ENCODE data around the gene GTF3A.
A peak's percentile ranks its signal among the peaks of the same experiment; 100 is the strongest.

GTF3A gene

DNA sequence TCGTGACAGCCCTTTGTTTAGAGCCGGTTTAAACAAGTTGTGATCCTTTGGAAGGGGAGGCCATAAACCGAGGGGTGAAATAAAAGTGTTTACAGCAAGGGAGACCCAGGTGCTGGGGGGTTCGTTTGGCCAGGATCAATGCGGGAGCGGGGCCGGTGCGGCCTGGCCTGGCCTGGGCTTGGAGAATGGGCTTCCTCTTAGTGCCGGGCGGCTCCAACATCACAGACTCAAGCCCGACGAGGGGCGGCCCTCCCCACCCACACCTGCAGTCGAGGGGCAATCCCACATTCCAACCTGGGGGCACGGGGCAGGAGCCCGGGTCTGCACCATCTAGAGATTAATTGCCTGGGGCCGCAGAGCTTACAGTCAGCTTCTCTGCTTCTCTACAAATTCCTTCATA is 42.8 kb upstream of the GTF3A start:
- Mint-ChIP-seq H3K4me3 (peak overlapping the region; percentile 32), H3K9me3 (no peaks in the 10 kb centered on the region), H3K27ac (peak overlapping the region; percentile 42), H3K36me3 (ENCODE audit: low read depth) (no peaks in the 10 kb centered on the region), H3K4me1 (peaks cover 58% of the 10 kb centered on the region), H3K27me3 (ENCODE audit: low read depth, poor library complexity) (peaks cover 6% of the 10 kb centered on the region)
- TF ChIP-seq, protein P1, sequence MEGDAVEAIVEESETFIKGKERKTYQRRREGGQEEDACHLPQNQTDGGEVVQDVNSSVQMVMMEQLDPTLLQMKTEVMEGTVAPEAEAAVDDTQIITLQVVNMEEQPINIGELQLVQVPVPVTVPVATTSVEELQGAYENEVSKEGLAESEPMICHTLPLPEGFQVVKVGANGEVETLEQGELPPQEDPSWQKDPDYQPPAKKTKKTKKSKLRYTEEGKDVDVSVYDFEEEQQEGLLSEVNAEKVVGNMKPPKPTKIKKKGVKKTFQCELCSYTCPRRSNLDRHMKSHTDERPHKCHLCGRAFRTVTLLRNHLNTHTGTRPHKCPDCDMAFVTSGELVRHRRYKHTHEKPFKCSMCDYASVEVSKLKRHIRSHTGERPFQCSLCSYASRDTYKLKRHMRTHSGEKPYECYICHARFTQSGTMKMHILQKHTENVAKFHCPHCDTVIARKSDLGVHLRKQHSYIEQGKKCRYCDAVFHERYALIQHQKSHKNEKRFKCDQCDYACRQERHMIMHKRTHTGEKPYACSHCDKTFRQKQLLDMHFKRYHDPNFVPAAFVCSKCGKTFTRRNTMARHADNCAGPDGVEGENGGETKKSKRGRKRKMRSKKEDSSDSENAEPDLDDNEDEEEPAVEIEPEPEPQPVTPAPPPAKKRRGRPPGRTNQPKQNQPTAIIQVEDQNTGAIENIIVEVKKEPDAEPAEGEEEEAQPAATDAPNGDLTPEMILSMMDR (IDR thresholded peaks at IDR 0.05), result no peak
- peak; percentile 20 for DNase-seq

DNA sequence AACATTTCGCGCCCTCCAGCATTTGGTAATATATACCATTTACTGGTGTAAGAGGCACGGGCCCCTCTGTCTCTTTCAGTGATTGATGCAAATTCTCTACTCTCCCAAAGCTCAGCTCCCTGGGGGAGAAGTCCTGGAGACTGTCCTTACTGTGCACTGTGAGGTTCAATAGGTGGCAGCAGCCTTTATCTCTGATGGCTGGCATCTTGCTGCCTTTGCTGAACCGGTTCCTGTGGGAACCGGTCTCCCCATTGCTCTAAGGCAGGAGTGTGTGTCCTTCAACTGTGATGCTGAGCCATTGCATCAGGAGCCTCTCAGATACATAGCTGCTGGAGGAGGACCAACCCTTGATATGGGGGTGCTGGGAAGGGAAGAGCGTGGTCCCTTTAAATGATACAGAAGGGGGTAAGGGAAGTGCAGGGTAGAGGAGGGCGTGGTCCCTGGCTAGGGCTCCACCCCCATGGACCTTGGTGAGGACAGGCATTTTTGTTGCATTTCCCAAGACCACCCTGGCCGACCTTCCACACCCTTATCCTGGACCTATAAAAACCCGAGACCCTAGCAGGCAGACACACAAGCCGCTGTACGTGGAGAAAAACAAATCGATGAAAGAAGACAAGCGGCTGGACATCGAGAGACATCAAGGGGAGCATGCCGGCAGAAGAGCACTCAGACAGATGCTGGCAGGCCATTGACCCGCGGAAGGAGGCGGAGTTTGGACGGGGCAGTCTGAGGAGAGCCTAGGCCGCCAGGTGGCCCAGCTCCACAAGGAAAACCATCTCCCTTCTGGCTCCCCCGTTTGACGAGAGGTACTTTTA is 41.1 kb upstream of the GTF3A start:
- Mint-ChIP-seq H3K36me3 (ENCODE audit: low read depth) (no peaks in the 10 kb centered on the region), H3K4me1 (peaks cover 72% of the 10 kb centered on the region), H3K4me3 (no peak overlapping the region), H3K9me3 (no peaks in the 10 kb centered on the region), H3K27me3 (ENCODE audit: low read depth, poor library complexity) (peaks cover 6% of the 10 kb centered on the region), H3K27ac (peak overlapping the region; percentile 24)
- TF ChIP-seq, protein P1 (IDR thresholded peaks at IDR 0.05), result no peak
- no peak for DNase-seq

DNA sequence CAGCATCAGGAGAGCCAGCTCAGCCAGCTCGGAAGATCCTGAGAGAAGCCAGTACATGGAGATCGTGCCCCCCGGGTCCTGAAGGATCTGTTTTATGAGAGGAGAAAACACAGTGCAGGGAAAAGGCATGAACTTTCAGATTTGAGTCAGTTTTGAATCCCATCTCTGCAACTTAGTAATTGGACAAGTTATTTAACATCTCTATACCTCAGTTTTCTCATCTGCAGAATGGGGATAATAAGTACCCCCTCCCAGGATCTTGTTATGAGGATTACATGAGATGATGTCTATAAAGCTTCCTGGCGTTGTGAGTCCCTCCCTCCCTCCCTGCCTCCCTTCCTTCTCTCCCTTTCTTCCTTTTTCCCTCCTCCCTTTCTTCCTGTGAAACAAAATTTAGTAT is 40.1 kb upstream of the GTF3A start:
- peaks cover 6% of the 10 kb centered on the region for H3K27me3 Mint-ChIP-seq (ENCODE audit: low read depth, poor library complexity)
- DNase-seq, result no peak
- TF ChIP-seq, protein P1 (IDR thresholded peaks at IDR 0.05), result no peak
- no peak overlapping the region for H3K27ac Mint-ChIP-seq
- H3K36me3 Mint-ChIP-seq (ENCODE audit: low read depth), result no peaks in the 10 kb centered on the region
- H3K9me3 Mint-ChIP-seq, result no peaks in the 10 kb centered on the region
- H3K4me1 Mint-ChIP-seq, result peaks cover 80% of the 10 kb centered on the region
- no peak overlapping the region for H3K4me3 Mint-ChIP-seq

DNA sequence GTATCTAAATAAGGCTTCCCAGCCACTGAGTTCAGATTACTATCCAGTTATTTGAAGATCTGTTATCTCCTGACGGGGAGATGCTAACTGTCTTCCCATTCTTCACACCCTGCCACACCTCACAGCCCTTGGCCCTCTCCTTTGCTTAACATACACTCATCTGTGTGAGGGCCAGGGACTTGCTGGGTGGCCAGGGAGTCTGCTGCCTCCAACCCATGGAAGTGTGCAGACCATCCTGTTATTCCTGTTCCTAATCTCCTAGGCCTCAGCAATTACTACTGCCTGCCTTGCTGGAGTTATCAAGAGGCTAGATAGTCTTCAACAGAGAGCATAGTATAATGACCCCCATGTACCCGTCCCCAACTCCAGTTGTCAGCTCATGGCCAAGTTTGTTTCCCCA is 36.2 kb upstream of the GTF3A start:
- H3K36me3 Mint-ChIP-seq (ENCODE audit: low read depth), result no peaks in the 10 kb centered on the region
- H3K4me3 Mint-ChIP-seq, result no peak overlapping the region
- DNase-seq, result no peak
- H3K9me3 Mint-ChIP-seq, result no peaks in the 10 kb centered on the region
- TF ChIP-seq, protein P1 (IDR thresholded peaks at IDR 0.05), result no peak
- peaks cover 55% of the 10 kb centered on the region for H3K4me1 Mint-ChIP-seq
- peaks cover 8% of the 10 kb centered on the region for H3K27me3 Mint-ChIP-seq (ENCODE audit: low read depth, poor library complexity)
- H3K27ac Mint-ChIP-seq, result peak overlapping the region; percentile 36

DNA sequence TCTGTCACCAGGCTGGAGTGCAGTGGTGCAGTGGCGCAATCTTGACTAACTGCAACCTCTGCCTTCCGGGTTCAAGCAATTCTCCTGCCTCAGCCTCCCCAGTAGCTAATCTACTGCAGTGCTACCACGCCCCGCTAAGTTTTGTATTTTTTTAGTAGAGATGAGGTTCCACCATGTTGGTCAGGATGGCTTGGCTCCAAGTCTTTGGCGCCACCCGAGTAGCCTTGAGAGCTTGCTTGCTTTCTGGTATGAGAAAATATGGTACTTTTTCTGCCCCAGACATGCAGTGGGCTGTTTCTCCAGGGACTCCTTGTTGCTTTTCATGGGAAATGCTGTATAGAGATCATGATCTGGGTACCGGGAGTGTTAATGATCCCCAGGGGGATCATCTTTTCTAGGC is 34.5 kb upstream of the GTF3A start:
- DNase-seq, result no peak
- TF ChIP-seq, protein P1 (IDR thresholded peaks at IDR 0.05), result no peak
- Mint-ChIP-seq H3K27me3 (ENCODE audit: low read depth, poor library complexity) (peaks cover 6% of the 10 kb centered on the region), H3K4me3 (no peak overlapping the region), H3K36me3 (ENCODE audit: low read depth) (no peaks in the 10 kb centered on the region), H3K27ac (peak overlapping the region; percentile 51), H3K9me3 (no peaks in the 10 kb centered on the region), H3K4me1 (peaks cover 56% of the 10 kb centered on the region)

DNA sequence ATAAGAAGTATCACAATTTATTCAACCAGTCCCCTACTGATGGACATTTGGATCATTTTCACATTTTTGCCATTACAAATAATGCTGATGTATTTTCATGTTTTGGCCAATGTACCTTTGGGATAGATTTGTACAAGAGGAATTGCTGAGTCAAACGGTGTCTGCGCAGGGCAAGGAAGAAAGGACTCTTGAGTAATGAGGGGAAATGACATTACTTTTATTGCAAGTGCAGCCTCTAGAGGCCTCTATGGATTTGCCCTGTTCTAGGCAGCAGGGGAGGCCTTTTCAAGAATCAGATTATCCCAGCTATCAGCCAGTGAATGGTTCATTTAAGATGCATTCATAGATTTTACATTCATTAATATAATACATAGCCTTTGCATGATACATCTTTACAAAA is 32.9 kb upstream of the GTF3A start:
- H3K4me1 Mint-ChIP-seq, result peaks cover 62% of the 10 kb centered on the region
- H3K4me3 Mint-ChIP-seq, result no peak overlapping the region
- TF ChIP-seq, protein P1 (IDR thresholded peaks at IDR 0.05), result no peak
- no peaks in the 10 kb centered on the region for H3K36me3 Mint-ChIP-seq (ENCODE audit: low read depth)
- peak overlapping the region; percentile 4 for H3K27ac Mint-ChIP-seq
- H3K27me3 Mint-ChIP-seq (ENCODE audit: low read depth, poor library complexity), result peaks cover 6% of the 10 kb centered on the region
- no peak for DNase-seq
- H3K9me3 Mint-ChIP-seq, result no peaks in the 10 kb centered on the region
